ENCODE results near the gene SH3BP5L.

DNA sequence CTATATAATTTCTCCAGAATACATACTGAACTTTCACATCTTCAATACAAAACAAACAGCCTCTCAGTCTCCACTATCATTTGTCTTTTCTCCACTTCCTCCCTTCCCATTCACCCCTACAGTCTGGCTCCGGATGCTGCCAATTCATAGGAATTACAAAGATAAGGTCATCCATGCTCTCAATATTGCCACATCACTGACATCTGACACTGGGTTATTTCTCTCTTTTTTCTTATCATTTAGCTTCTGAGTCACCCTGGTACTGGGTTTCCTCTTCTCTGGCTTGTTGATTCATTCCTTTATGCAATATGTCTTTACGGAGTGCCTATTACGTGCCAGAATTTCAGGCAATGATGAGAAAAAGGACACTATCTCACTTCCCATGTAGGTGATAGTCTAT, 3.1 kb upstream of the SH3BP5L start:
- TF ChIP-seq, protein P1, sequence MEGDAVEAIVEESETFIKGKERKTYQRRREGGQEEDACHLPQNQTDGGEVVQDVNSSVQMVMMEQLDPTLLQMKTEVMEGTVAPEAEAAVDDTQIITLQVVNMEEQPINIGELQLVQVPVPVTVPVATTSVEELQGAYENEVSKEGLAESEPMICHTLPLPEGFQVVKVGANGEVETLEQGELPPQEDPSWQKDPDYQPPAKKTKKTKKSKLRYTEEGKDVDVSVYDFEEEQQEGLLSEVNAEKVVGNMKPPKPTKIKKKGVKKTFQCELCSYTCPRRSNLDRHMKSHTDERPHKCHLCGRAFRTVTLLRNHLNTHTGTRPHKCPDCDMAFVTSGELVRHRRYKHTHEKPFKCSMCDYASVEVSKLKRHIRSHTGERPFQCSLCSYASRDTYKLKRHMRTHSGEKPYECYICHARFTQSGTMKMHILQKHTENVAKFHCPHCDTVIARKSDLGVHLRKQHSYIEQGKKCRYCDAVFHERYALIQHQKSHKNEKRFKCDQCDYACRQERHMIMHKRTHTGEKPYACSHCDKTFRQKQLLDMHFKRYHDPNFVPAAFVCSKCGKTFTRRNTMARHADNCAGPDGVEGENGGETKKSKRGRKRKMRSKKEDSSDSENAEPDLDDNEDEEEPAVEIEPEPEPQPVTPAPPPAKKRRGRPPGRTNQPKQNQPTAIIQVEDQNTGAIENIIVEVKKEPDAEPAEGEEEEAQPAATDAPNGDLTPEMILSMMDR (IDR thresholded peaks at IDR 0.05), result no peak
- TF ChIP-seq POLR2A (IDR thresholded peaks at IDR 0.05) (no peak), EP300 (IDR thresholded peaks at IDR 0.05) (no peak), POLR2AphosphoS5 (IDR thresholded peaks at IDR 0.05) (no peak)

Measured in suprapubic skin (tissue), 4 donors.